Raji (cell line): Measurements from ENCODE around the gene EIF4E2.

Source experiments
- POLR2A ChIP-seq: IDR thresholded peaks from 2 replicates; pipeline ENCODE4 v1.6.1; 2011; ENCODE audit warnings: low read depth, low read length, control low read depth; ENCODE audit not compliant: insufficient read depth

Gene EIF4E2

GRCh38 chr2:232550354-232551249, at the start of gene EIF4E2, which contains the start of gene TIGD1:
Gene EIF4E2 (plus strand): TSS chr2:232550689. CDS start chr2:232550725, 36 bp downstream.
Gene TIGD1 (minus strand): TSS chr2:232550557. CDS start chr2:232549882, 675 bp downstream.
- TF ChIP-seq POLR2A = peak; percentile 95

- TF ChIP-seq POLR2A = no peak
Observed at GRCh38 chr2:232501331-232501771, 49.1 kb upstream of the EIF4E2 start.

GRCh38 chr2:232501794-232502390, 48.6 kb upstream of the EIF4E2 start:
- no peak for TF ChIP-seq POLR2A

DNA sequence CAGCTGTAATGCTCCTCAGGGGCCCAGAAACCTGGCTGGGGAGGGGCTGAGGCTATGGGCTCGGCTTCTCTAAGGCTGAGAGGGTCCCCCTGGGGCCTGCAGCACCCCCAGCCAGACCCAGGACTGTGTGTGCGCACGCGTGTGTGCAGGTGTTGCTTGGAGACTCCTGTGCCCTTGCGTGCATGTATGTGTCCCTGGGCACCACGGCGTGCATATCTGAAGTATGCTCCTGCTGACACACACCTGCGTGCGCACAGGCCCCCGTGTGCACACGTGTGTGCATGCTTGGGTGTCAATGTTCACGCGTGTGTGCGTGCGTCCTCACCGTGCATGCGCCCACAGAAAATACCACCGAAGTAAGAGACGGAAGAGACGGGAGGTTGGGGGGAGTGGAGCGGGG, 48.0 kb upstream of the EIF4E2 start:
- TF ChIP-seq POLR2A = no peak

GRCh38 chr2:232502911-232503808, 47.3 kb upstream of the EIF4E2 start:
- TF ChIP-seq POLR2A = no peak

DNA sequence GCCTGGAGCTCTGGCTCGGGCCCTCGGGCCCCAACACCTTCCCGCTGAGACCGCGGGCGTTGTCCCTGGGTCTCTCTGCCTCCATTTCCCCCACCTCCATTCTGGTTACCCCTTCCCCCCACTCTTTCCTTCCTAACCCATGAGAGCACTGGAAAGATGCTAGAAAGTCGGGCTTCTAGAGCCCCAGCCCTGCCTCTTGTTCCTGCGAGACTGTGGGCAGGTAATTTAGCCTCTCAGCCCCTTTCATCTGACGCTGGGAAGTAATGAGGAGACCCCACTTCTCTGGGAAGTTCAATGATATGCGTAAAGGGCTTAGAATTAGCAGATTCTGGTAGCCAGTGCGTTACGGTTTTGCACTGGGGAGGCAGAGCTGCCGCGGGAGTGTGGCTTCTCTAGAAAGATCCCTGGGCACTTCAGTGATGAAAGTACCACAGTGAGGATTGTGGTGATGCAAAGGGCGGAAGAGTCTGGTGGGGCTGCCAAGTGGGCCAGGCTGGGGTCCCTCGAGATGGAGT, 46.6 kb upstream of the EIF4E2 start:
- TF ChIP-seq POLR2A = no peak

- no peak for TF ChIP-seq POLR2A
Observed at GRCh38 chr2:232504438-232504837, 46.1 kb upstream of the EIF4E2 start.

DNA sequence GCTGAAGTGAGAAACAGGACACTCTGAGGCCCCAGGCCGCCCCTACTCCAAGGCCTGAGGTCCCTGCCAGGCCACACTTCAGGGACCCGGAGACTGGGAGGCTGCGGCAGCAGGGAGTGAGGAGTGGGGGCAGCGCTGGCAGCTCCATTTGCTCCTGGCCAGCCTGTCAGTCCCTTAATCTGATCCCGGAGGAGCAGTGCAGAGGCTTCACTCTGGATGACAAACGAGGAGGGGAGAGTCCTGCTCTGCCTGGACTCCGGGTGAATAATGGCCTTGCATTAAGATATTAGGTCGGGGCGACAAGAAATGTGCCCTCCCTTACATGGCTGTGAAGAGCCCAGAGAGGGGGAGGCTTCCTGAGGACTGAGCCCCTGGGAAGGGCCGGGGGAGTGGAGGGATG, 44.6 kb upstream of the EIF4E2 start:
- no peak for TF ChIP-seq POLR2A

DNA sequence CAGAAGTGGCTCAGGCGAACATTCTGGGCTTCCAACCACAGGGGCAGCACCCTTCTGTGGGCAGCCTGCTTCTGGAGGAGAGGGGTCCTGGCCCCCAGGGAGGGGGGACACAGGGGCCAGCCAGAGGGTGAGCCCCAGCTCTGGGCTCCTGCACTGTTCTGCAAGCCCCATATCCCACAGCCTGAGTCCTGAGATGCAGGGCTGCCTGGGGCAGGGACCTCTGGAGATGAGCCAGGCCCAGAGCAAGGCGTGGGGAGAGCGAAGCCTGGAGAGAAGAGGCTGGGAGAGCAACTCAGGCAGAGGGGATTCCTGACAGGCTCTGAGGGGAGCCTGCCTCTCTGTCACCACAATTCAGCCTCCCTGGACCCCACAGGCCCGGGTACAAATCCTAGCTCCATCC, 43.8 kb upstream of the EIF4E2 start:
- no peak for TF ChIP-seq POLR2A

DNA sequence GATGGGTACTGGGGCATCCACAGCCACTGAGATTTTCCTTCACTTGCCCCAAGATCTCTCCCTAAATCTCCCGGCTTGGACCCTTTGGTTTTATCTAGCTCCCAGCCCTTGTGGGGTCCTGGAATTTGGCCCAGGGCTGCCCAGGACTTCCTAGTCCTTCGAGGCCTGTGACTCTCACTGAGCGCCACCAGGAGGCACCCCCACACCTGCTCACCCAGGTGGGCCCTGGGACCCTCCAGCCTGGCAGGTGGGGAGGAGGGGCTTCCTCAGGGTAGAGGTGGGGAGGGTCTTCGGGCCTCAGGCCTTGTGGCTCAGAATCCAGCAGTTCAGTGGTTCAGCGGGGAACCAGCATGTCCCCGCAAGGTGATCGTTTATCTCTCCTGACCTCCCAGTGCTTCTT, 42.2 kb upstream of the EIF4E2 start:
- no peak for TF ChIP-seq POLR2A

DNA sequence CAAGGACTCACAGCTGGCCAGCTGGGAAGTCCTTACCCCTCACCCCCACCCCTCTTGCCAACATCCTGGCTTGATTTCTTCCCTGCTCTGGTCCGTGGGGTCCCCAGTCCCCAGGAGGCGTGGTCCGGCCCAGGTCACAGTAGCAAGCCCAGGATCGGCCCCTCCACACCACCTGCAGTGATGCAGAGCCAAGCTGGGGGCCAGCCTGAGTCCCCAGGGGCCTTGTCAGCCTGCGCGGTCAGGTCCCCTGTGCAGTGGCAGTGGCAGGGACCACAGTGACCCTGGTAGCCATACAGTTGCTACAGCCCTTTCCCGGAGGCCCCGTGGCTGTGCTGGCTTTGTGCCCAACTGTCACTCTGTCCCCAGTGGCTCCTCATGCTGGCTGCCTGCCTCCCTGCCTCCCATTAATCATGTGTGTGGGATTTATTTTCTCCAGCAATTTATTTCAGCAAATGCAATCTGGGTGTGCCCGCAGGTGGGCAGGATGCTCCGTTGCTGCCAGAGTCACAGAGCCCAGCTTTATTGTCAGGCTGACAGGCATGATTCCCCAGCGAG, 39.1 kb upstream of the EIF4E2 start:
- TF ChIP-seq POLR2A = no peak

- TF ChIP-seq POLR2A = no peak
Observed at GRCh38 chr2:232512602-232513001, 37.9 kb upstream of the EIF4E2 start.

GRCh38 chr2:232513353-232513752, 37.1 kb upstream of the EIF4E2 start:
- no peak for TF ChIP-seq POLR2A

DNA sequence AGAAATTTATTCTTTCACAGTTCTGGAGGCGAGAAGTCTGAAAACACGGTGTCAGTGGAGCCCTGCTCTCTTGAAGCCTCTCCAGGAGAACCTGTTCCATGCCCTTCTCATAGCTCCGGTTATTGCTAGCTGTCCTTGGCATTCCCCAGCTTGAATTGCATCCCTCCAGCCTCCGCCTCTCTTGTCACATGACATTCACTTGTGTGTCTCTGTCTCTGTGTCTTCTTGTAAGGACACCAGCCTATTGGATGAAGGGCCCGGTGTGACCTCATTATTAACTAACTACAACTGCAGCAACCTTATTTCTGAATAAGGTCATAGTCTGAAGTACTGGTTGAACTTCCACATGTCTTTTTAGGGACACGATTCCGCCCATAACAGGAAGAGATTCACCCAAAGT, 34.9 kb upstream of the EIF4E2 start:
- no peak for TF ChIP-seq POLR2A

DNA sequence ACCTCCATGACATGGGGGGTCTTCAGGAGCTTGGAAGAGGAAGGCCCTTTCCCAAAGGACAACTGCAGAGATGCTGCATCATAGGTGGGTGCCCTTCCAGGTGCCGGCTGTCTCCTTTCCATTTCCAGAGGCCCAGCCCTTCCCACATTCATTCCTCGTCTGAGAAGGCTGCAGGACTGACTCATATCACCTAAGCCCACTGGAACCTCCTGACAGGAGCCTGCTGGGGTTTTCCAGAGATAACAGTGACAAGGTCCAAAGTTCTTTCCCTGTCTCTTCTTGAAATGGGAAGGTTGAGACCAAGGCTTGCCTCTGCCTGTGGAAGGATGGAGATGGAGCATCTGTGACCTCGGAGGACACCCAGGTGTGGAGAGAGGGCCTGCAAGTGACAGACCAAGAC, 33.9 kb upstream of the EIF4E2 start:
- TF ChIP-seq POLR2A = no peak
